SIG-M5 treated with dmso at 0.1 percent for 504 hours (cell line): ENCODE data around the gene RIPOR3.
"Not testable (repeated sequence)": the region's sequence is repeated elsewhere in the genome, so short reads cannot be mapped to it uniquely, and the experiment has no call there.

Source experiments
- DNase-seq: peaks from one replicate; lab custom pipeline; 2025; ENCODE audit not compliant: unreplicated experiment; lab: John Stamatoyannopoulos, UW

The RIPOR3 gene

DNA sequence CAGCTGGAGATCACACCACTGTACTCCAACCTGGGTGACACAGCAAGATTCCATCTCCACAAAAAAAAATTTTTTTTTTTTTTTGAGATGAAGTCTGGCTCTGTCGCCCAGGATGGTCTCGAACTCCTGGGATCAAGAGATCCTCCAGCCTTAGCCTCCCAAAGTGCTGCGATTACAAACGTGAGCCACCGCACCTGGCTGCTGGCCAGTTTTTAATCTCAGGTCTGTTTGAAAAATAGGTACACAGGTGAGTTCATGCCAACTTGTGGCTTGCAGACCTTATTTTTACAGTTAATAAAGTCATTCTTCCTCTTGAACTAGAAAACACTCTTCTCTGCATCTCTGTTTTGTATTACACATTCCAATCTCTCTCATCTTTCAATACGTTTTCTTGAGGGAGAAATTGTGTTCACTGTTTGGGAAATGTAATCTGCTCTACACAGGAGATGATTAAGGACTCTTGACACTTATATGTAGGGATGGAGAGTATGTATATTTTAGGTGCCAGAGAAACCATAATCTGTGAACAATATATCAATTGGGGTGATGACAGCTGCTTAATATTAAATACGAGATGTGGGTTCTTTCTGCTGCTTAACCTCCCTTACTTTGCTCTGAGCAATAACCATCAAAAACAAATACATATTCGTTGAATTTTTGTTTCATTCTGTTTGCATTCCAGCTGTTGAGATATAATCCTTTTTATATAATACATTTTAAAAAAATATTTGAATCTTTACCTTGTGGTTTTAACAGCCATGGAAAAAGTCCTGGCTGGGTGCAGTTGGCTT is 17.7 kb upstream of the RIPOR3 start:
- no peak for DNase-seq

DNA sequence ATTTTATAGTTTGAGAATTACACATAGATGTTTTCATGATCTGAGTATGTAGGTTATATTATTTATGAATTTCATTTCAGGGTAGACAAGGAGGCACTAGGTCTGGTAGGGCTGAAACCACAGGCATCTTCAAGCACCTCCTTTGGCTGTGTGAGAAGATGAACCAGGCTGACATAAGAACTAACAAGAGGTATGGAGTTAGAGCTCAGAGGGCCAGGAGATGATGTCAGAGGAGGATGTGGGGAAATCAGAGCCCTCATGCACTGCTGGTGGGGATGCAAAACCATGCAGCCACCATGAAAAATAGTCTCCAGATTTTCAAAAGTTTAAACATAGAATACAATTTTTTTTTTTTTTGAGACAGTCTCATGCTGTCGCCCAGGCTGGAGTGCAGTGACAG is 13.6 kb upstream of the RIPOR3 start:
- no peak for DNase-seq

DNA sequence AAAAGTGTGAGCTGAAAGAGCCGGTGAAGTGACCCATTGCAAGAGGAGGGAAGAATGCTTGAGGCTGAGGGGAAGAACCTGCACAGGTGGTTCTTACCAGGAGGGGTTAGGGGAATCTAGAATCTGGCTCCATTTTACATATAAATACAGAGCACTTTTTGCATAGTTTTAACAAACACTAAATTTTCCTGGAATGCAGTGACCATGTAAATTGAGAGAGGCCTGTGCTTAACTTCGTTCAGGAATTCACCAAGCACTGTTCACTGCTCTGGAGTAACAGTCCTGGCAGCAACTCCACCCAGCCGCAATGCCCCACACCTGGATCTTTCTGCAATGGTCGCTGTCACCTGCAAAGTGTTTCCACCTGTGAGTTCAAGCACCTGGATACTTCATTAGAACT is 13.2 kb upstream of the RIPOR3 start:
- no peak for DNase-seq

DNA sequence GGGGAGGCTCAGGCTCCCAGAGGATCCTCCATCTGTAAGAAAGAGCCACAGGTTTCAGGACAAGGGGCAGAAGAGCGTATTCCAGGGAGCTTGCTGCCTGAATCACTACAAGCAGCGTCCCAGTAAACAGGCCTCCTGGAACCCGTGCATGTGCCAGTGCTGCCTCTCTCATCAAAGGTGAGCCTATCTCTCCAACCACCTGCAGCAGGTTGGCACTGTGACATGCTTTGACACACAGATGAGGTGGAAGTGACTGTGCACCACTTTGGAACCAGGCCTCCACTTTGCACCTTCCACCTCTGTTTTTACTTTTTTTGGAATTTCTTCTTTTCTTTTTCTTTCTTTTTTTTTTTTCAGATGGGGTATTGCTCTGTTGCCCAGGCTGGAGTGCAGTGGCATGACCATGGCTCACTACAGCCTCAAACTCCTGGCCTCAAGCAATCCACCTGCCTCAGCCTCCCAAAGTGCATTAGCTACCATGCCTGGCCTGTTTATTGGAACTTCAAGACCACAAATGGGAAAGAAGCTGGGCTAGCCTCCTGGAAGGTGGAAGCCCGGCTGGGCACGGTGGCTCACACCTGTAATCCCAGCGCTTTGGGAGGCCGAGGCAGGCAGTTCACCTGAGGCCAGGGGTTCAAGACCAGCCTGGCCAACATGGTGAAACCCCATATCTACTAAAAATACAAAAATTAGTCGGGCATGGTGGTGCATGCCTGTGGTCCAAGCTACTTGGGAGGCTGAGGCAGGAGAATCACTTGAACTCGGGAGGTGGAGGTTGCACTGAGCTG is 12.5 kb upstream of the RIPOR3 start:
- not testable (repeated sequence) for DNase-seq

DNA sequence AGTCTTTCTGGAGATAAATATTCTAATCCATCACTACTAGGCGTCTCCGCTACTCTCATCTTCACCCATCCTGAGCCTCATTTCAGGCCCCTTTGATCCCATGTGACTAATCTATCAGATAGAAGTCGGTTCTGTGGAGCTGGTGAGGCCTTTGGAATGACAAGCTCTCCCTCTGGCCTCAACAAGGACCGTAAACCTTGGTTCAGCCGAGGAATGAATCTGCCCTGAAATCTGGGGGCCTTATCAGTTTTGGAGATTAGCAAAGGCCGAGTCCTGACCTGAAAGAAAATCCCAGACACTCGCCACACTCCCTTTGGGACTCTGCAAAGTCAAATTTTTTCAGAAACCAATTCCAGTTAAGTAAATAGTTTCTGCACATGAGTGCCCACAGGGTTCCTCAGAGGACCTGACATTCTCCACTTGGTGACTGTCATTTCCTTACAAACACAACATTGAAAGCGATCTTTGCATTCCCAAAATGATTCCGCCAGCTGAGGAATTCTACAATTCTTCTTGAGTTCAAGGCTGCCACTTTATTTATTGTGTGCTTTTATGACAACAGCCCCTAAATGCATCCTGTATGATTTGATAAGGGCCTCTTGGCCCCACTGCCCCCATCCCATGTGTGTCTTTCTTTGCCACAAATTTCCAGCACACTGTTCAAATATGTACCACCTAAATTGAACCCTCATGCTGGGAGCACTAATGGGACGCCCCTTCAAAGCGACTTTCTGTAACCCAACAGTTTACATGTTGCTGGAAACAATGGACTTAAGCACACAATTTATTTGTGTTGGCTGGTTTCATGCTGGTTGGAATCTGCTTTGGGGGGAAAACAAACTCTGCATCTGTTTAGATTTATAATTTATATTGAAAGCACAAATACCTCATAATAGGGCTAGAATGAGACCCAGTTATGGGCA is 10.0 kb upstream of the RIPOR3 start:
- DNase-seq, result no peak

DNA sequence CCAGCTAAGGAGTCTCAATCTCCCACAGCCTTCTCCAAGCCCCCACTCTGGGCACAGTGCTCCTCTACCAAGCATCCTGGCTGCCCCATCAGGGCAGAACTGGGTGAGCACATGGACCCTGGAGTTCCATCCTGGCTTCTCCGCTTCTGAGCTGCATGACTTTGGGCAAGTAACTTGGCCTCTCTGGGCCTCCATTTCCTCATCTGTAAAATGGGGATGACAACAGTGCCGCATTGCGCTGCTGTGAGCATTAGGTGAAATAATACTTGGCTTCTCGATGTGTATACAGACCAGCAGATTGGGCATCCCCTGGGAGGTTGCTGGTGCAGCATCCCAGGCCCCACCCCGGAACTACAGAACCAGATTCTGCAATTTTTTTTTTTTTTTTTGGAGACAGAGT is 8.3 kb upstream of the RIPOR3 start:
- DNase-seq, result no peak

DNA sequence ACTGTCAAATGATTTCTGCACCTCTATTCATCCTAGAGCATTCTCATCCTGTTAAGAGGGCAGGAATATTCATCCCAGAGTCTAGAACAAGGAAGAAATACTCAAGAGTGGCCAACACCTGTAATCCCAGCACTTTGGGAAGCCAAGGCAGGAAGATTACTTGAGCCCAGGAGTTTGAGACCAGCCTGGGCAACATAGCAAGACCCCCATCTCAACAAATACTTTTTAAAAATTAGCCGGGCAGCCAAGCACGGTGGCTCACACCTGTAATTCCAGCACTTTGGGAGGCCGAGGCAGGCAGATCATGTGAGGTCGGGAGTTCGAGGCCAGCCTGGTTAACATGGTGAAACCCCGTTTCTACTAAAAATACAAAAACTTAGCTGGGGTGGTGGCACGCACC is 6.9 kb upstream of the RIPOR3 start:
- not testable (repeated sequence) for DNase-seq

DNA sequence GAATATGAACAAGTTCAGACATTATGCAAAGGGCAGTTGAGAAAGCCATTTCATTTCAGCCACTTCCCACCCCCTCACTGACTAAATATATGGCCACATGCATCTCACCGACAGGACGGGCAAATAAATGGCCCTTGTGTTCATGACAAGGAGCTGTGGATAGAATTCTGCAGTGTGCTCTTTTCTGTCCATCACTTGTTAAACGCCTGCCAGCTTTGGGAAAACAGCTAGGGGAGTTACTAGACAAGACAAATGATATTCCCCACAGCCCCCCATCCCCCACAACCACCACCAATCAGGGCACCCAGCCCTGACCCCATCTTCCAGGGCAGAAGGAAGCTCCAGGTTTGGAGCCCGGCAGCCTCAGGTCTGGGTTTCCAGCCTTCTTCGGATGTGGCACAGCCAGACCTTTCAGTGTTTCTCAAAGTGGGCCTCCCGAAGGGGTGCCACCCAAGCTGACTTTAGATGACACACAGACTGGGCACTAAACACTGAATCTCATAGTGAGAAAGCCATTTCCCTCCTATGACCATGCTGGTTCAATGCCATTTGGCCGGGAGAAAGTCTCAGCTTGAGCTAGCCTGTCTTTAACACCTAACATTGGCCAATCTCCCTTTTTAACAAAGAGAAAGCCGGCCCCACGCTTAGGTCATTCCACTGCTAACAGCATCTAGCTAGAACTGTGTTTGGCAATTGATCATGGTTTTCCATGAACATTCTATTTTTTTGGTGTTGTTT is 4.0 kb upstream of the RIPOR3 start:
- DNase-seq, result no peak

DNA sequence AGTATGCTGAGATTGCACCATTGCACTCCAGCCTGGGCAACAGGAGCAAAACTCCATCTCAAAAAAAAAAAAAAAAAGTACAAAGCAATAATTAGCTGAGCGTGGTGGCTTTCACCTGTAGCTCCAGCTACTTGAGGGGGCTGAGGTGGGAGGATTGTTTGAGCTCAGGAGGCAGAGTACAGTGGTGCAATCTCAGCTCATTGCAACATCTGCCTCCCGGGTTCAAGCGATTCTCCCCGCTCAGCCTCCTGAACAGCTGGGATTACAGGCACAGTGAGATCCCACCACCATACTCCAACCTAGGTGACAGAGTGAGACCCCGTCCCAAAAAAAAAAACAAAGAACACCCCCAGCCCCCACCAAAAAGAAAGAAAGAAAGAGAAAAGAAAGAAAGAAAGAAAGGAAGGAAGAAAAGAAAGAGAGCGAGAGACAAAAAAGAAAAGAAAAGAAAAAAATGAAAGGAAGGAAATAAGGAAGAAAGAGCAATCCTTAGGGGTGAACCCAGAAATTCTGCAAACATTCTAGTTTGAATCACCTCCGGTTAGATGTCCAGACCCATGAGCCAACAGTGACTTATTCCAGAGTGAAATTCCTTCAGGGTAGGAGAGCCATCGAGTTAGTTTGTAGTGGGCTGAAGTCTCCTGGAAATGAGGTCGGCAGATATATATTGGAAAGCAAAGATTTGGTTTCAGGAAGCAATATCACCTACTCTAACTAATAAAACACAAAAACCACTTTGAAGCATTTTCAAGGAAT is 3.2 kb upstream of the RIPOR3 start:
- no peak for DNase-seq

DNA sequence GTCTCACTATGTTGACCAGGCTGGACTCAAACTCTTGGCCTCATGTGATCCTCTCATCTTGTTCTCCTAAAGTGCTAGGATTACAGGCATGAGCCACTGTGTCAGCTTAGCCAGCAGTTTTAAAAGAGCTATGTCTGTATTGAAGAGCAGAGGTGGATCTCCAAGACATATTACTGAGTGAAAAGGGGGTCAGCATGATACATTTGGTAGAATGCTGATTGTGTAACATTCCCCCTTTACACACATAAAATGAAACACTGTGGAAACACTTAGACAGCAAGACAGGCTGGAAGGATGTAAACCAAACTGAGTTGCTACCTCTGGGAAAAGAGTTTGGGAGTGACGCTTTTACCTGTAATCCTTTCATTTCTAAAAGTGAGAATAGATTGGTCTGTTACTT is 1.7 kb upstream of the RIPOR3 start:
- DNase-seq, result no peak

DNA sequence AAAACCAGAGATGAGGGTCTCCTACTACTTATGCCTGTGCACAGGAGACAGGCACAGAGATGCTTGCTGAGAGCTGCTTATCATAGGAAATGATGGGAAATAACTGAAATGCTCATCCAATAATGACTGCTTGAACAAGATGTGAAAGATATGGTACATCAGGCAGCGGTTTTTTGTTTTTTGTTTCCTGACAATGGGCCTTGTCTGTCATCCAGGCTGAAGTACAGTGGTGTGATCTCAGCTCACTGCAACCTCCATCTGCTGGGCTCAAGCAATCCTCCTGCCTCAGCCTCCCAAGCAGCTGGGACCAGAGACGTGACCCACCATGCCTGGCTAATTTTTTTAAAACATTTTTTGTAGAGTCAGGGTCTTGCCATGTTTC is 1.2 kb upstream of the RIPOR3 start:
- no peak for DNase-seq

DNA sequence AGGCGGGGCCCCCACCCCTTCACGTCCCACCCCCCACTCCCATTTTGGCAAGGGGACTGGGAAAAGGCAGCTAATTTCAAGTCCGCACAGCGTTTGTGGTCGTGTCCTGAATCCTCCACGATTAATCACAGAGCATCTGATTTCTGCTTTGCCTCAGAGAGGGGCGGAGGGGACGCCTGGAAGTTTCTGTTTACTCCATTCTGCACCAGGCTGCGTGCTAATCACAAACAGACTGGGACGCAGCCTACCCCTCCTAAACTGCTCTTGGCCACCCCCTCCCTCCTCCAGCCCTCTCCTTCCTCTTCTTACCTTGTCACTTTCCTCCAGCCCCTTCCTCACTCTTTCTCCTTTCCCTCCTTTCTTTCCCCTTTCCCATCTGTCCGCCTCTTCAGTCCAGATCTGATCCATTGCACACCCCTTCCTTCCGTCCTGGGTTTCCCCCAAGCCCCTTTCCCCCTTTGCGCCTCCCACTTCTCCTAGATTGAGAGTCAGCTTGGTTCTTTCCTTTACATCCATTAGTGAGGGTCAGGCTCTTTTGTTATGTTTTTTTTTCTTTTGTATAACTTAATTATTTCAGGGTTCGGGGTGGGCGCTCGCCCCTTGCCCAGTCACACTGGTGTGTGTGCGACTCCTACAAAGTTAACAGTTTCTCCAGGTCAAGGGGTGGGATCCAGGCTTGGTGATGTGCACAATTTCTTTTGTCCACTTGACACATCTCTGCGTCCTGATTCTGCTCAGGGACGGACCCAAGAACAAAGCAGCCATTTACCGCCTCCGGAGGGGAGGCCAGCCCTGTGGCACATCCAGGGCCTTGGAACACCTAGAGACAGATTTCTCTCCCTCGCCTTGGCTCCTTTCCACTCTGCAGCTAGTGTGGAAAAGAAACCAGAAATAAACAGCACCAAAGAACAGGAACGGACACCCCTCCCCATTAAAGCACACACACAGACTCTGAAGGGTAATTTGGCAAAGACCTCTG is 520 bp upstream of the RIPOR3 start:
- DNase-seq, result no peak

DNA sequence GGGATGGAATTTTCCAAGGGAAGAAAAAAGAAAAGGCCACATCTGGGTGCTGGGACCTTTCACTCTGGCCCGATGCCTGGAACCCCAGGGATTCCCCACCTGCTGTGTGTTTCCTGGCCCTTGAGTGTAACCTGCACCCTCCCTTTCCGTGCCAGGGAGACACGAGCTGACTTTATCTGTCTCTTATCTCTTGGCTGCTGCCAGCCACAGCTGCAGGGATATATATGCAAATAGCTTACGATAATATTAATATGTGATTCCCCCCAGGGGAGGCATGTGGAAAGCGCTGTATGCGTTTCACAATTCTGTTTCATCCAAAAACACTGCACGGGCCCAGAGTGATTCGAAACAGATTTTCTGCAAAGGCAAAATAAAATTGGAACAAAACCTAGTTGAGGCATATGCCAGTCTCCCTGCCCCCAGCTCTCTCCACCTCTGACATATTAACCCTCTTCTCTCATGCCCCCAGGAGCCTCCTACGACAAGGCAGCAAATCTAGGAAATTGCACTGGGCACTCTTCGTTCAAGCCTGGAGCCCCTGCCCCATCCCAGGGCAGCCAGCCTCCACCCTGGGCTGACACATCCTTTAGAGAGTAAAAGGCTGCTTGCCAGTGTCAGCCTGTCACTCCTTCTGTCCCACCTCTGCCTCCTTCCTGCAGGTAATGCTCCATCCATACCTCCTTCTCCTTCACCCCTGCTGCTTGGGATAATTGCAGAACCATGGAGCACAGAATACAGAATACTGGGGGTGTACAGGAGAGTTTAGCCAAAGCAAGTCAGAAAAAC is 1.3 kb downstream of the RIPOR3 start:
- no peak for DNase-seq

DNA sequence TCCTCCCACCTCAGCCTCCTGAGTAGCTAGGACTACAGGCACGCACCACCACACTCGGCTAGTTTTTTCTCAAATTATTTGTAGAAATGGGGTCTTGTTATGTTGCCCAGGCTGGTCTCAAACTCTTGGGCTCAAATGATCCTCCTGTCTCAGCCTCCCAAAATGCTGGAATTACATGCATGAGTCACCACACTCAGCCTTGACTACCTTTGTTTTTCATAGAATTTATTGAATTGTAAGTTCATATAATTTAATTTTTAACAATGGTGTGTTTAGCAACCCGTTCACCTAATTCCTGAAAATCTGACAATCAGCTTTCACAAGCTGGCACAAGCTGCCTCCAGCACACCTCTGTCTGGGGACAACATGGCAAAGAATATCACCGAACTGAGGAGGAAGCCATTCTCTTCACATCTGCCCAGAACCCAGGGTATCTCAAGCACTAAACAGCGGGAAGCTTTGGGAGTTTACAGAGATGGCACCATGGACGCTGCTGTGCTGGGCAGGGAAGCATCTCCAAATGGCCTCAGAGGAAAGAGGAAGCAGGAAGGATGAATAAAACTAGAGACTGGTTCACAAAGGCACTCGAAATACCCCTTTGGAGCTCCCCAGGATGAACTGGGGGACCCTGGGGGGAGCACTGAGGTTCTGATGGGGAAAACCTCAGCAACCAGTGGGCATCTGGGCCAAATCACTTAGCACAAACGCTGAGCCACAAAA is 2.9 kb downstream of the RIPOR3 start:
- no peak for DNase-seq

DNA sequence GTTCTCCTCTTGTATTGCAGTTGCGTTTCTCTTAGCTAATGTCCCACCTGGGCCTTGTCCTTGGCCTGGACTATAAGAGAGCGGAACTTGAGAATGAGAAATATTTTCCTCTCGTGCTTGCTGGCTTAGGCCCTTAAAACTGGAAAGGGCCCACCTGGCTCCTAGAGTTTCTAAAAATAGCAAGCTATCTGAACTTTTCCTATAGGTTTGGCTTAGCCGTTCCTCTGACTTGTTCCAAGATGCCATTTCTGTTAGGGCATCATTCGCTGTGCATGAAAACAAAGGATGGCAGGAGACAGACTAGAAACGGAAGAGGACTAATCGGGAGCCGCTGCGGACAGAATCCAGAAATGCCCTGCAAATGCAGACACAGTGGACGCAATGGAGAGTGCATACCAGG is 4.5 kb downstream of the RIPOR3 start:
- no peak for DNase-seq

DNA sequence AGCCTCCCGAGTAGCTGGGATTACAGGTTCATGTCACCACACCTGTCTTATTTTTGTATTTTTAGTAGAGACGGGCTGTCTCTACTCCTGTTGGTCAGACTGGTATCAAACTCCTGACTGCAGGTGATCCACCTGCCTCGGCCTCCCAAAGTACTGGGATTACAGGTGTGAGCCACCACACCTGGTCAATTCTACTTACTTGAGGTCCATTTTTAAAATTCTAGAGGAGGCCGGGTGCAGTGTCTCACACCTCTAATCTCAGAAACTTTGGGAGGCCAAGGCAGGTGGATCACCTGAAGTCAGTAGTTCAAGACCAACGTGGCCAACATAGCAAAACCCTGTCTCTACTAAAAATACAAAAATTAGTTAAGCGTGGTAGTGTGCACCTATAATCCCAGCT is 7.8 kb downstream of the RIPOR3 start:
- DNase-seq, result no peak

DNA sequence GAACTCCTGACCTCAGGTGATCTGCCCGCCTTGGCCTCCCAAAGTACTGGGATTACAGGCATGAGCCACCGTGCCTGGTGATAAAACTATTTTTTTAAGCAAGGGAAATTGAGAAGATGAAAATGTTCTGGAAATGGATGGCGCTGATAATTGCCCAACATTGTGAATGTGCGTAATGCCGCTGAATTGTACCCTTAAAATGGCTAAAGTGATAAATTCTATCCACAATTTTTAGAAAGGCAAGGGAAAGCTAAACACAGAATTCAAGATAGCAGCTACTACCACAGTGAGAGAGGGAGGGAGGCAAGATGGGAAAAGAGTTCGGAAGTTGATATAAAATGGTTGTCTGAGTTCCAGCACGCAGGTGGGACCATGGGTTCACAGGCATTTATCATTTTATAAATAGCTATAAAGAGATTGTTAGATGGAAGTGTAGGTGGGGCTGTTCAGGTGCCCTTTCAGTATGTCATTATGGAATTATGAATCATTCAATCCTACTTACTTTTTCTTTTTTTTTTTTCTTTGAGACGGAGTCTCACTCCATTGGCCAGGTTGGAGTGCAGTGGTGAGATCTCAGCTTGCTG is 8.3 kb downstream of the RIPOR3 start:
- no peak for DNase-seq
